ENCODE measurements around the gene TUBA8. TPM values are rescaled to one million over a fixed set of nuclear protein-coding genes. Genes with fewer than 3 reads are reported as not detected.
"Not testable (repeated sequence)": the region's sequence is repeated elsewhere in the genome, so short reads cannot be mapped to it uniquely, and the experiment has no call there.

The TUBA8 gene
- total RNA-seq, 4 donors from 2014 or later: 3.2 to 18.4 (median 12.5) TPM

- H3K27me3 ChIP-seq: no peaks in the 10 kb centered on the region
- H3K4me1 ChIP-seq: no peaks in the 10 kb centered on the region
- TF ChIP-seq, protein P1, sequence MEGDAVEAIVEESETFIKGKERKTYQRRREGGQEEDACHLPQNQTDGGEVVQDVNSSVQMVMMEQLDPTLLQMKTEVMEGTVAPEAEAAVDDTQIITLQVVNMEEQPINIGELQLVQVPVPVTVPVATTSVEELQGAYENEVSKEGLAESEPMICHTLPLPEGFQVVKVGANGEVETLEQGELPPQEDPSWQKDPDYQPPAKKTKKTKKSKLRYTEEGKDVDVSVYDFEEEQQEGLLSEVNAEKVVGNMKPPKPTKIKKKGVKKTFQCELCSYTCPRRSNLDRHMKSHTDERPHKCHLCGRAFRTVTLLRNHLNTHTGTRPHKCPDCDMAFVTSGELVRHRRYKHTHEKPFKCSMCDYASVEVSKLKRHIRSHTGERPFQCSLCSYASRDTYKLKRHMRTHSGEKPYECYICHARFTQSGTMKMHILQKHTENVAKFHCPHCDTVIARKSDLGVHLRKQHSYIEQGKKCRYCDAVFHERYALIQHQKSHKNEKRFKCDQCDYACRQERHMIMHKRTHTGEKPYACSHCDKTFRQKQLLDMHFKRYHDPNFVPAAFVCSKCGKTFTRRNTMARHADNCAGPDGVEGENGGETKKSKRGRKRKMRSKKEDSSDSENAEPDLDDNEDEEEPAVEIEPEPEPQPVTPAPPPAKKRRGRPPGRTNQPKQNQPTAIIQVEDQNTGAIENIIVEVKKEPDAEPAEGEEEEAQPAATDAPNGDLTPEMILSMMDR (IDR thresholded peaks at IDR 0.05): no peak
- no peak for TF ChIP-seq POLR2A (IDR thresholded peaks at IDR 0.05)
- WGBS, 2 donors: 73 to 75% methylated on average over 3 of the region's 3 CpGs
- no peaks in the 10 kb centered on the region for H3K9me3 ChIP-seq
- H3K27ac ChIP-seq: no peak overlapping the region
- intact Hi-C loops (cut with DNase I): no loop called here
- H3K36me3 ChIP-seq: no peaks in the 10 kb centered on the region
- DNase-seq: no peak
- H3K4me3 ChIP-seq (replicated peaks in 1 of 3): no peak overlapping the region
These were observed 42.1 kb upstream of the TUBA8 start for GRCh38 chr22:18068381-18068988.

- Histone ChIP-seq H3K27ac (no peak overlapping the region), H3K36me3 (no peaks in the 10 kb centered on the region), H3K27me3 (no peaks in the 10 kb centered on the region), H3K9me3 (no peaks in the 10 kb centered on the region), H3K4me3 (replicated peaks in 1 of 3) (no peak overlapping the region), H3K4me1 (no peaks in the 10 kb centered on the region)
- no peak for DNase-seq
- TF ChIP-seq, protein P1 (IDR thresholded peaks at IDR 0.05): no peak
- TF ChIP-seq POLR2A (IDR thresholded peaks at IDR 0.05): no peak
- intact Hi-C loops (cut with DNase I): no loop called here
- 87% methylated on average over 2 of the region's 2 CpGs for WGBS, 2 donors
These were observed 41.6 kb upstream of the TUBA8 start for GRCh38 chr22:18069041-18069440.

DNA sequence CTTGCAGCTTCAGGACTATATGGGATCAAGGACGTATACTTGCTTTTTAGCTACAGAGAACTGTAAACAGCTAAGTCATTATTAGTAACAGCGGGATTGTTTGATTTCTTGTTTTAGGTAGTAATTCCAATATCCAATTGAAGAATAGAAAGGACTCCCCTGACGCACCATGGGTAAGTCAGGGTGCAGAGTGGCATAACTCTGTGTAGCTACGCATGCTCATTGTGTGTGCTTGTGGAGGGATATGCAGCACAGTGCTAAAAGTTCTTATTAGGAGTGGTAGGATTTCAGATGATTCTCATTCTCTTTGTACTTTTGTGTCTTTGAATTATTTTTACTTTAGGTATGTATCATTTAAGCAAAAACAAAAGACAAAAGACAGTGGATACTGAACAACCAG lies 40.6 kb upstream of the TUBA8 start:
- DNase-seq: no peak
- no peaks in the 10 kb centered on the region for H3K4me1 ChIP-seq
- H3K27me3 ChIP-seq: no peaks in the 10 kb centered on the region
- no peak for TF ChIP-seq POLR2A (IDR thresholded peaks at IDR 0.05)
- TF ChIP-seq, protein P1 (IDR thresholded peaks at IDR 0.05): no peak
- 94 to 96% methylated on average over 4 of the region's 4 CpGs for WGBS, 2 donors
- H3K4me3 ChIP-seq (replicated peaks in 1 of 3): no peak overlapping the region
- no peaks in the 10 kb centered on the region for H3K36me3 ChIP-seq
- no peak overlapping the region for H3K27ac ChIP-seq
- intact Hi-C loops (cut with DNase I): loop anchor here (10.0 kb wide), 1 partner anchor 45 kb away; the partner anchor contains the start of gene MICAL3
- no peaks in the 10 kb centered on the region for H3K9me3 ChIP-seq

DNA sequence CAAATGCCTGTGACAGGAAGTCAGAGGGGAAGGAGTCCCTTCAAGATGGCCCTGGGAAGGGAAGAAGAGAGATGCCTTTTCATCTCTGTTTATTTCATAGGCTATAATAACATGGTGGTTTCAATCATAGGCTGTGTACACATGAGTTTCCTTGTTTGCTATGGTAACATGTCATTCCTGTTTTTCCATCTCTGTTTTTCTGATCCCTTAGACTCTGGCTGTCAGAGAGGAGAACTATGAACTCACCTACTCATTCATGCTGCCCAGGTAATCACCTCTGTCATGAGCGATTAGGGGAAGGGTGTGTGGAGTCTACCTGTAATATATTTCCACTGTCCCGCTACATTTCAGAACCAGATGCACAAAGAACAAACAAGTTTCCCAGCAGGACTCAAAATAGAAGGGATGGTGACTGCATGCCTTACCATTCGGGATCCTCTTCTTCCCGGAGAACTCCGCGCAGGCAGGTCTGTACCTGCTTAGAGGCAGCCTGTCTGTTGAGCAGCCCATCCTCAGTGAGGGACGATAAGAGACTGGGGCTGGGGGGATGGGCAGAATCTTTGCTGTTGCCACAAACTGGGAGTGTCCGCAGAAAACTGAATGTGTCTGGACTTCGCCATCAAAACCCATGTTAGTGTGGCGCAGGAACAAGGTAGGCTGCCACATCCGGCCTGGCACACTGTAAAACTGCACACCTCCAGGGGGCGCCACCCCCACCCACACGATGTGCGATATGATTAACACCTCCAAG lies 39.9 kb upstream of the TUBA8 start:
- TF ChIP-seq, protein P1 (IDR thresholded peaks at IDR 0.05): no peak
- no peak for TF ChIP-seq POLR2A (IDR thresholded peaks at IDR 0.05)
- Histone ChIP-seq H3K36me3 (no peaks in the 10 kb centered on the region), H3K27ac (no peak overlapping the region), H3K4me3 (replicated peaks in 1 of 3) (no peak overlapping the region), H3K9me3 (no peaks in the 10 kb centered on the region), H3K4me1 (peaks cover under 1 to 6% of the 10 kb centered on the region in 2 donors), H3K27me3 (no peaks in the 10 kb centered on the region)
- no peak for DNase-seq
- 80 to 81% methylated on average over 14 of the region's 14 CpGs for WGBS, 2 donors
- intact Hi-C loops (cut with DNase I): loop anchor here (10.0 kb wide), 1 partner anchor 46 kb away; the partner anchor contains the start of gene MICAL3

DNA sequence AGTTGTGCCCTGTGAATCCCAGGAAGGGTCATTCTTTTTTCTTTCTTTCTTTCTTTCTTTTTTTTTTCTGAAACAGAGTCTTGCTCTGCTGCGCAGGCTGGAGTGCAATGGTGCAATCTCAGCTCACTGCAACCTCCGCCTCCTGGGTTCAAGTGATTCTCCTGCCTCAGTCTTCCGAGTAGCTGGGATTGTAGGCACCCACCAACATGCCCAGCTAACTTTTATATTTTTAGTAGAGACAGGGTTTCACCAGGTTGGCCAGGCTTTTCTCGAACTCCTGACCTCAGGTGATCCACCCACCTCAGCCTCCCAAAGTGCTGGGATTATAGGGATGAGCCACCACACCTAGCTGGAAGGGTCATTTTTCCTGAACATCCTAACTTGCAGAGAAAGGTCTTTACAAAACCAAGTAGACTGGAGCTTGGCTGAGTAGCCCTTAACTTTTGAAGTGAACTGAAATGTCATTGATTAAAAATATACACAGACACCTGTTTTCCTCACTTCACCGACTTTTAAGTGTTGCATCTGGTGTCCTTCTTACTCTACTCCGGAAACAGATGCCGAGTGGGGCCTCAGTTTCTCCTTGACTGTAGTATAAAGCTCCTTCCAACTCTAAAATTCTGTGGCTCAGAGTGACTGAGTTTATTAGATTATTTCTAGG lies 39.2 kb upstream of the TUBA8 start:
- DNase-seq; H3K27ac ChIP-seq; H3K36me3 ChIP-seq; H3K9me3 ChIP-seq; H3K27me3 ChIP-seq; H3K4me3 ChIP-seq (replicated peaks in 1 of 3): not testable (repeated sequence)
- intact Hi-C loops (cut with DNase I): loop anchor here (10.0 kb wide), 1 partner anchor 47 kb away; the partner anchor contains the start of gene MICAL3
- peaks cover 7 to 12% of the 10 kb centered on the region in 2 donors for H3K4me1 ChIP-seq
- WGBS, 2 donors: 65 to 76% methylated on average over 7 of the region's 7 CpGs

Measured in thyroid gland (tissue), 4 donors.